Measurements from ENCODE around the gene G6PC1.
"Not testable (repeated sequence)": the region's sequence is repeated elsewhere in the genome, so short reads cannot be mapped to it uniquely, and the experiment has no call there.

GRCh38 chr17:42851371-42852240 is 49.0 kb upstream of the G6PC1 start:
- TF ChIP-seq, protein P1, sequence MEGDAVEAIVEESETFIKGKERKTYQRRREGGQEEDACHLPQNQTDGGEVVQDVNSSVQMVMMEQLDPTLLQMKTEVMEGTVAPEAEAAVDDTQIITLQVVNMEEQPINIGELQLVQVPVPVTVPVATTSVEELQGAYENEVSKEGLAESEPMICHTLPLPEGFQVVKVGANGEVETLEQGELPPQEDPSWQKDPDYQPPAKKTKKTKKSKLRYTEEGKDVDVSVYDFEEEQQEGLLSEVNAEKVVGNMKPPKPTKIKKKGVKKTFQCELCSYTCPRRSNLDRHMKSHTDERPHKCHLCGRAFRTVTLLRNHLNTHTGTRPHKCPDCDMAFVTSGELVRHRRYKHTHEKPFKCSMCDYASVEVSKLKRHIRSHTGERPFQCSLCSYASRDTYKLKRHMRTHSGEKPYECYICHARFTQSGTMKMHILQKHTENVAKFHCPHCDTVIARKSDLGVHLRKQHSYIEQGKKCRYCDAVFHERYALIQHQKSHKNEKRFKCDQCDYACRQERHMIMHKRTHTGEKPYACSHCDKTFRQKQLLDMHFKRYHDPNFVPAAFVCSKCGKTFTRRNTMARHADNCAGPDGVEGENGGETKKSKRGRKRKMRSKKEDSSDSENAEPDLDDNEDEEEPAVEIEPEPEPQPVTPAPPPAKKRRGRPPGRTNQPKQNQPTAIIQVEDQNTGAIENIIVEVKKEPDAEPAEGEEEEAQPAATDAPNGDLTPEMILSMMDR (IDR thresholded peaks at IDR 0.05 in 2 of 3, conservative IDR thresholded peaks at IDR 0.05 in 1 of 3; ENCODE audit: borderline replicate concordance in 1 of 3, insufficient read depth in 1 of 3, low read depth in 2 of 3, low read length in 2 of 3) = not testable (repeated sequence)
- TF ChIP-seq SP1 (IDR thresholded peaks at IDR 0.05; ENCODE audit: low read depth) = not testable (repeated sequence)
